ENCODE results near the gene ENO4. TPM values are rescaled to one million over a fixed set of nuclear protein-coding genes. Genes with fewer than 3 reads are reported as not detected.

Gene ENO4
- total and polyA plus RNA-seq, 10 of the 15 experiments (the other 5 are each of a cell fraction or from before 2014, with no cell fraction given) = 0.12 to 0.37 (median 0.18) TPM; not detected in 7

DNA sequence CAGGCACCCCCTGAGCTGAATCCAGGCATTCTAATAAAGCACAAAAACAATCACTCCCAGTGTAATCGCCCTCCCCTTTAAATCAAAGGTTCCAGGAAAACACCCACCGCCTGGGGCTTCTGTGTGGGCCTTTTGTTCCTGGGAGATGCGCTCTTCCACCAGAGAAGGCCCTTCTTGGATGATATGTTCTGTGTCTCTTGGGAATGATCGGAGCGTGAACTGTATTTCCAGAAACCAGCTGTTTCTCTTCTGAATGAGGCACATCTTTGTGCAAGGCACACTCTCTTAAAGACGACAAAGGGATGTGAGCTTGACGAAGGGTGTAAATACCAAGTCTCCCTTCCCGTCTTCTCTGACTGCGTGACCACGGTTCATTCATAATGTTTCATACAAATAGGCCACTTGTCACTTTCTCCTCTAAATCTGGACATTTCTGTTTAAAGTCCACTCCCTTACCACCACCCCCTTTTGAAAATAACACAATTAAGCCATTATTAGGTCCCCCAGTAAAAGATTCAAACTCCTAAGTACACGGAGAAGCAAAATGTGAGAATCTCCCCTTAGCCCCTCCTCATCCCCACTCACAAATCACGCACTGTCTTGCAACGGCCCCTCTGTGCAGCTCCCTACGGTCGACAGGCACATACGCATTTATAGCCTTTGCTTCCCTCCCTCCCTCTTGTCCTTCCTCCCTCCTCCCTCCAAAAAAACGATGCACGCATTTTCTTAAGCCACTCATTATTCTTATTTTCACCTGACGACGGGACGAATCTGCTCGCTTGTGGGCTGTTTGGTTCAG lies 45.6 kb upstream of the ENO4 start:
- Histone ChIP-seq H3K4me1 (ENCODE audit: control insufficient read depth, insufficient read depth, low read length) (no peaks in the 10 kb centered on the region), H3K9ac (ENCODE audit: control insufficient read depth, insufficient read depth, low read length) (no peak overlapping the region), H3K27ac (ENCODE audit: control insufficient read depth, insufficient read depth) (no peak overlapping the region), H4K20me1 (ENCODE audit: control insufficient read depth, insufficient read depth) (no peaks in the 10 kb centered on the region), H3K4me2 (ENCODE audit: control insufficient read depth, insufficient read depth) (no peak overlapping the region), H2AFZ (ENCODE audit: control insufficient read depth, low read depth, low read length) (no peak overlapping the region), H3K4me3 (no peak overlapping the region), H3K27me3 (replicated peaks in 1 of 2; ENCODE audit: control insufficient read depth in 2 of 2, insufficient read depth in 2 of 2, low read length in 1 of 2) (no peaks in the 10 kb centered on the region; a peak in 2 of 4 replicates), H3K9me3 (replicated peaks; ENCODE audit: control insufficient read depth, insufficient read depth, low read length) (no peaks in the 10 kb centered on the region), H3K79me2 (ENCODE audit: control insufficient read depth, insufficient read depth, low read length) (no peaks in the 10 kb centered on the region), H3K36me3 (ENCODE audit: control insufficient read depth in 2 of 2, insufficient read depth in 2 of 2, low read length in 1 of 2) (no peaks in the 10 kb centered on the region)
- CTCF ChIA-PET = interaction anchor here (0.8 to 1.4 kb wide), 3 partner anchors 15 to 371 kb away, joined by 3 to 6 read pairs (median 4); no protein-coding TSS in a partner anchor
- TF ChIP-seq MEF2A (IDR thresholded peaks at IDR 0.05; ENCODE audit: insufficient read depth, low read depth, low read length) (no peak), JUNB (IDR thresholded peaks at IDR 0.05) (no peak), EED (IDR thresholded peaks at IDR 0.05; ENCODE audit: low read depth) (no peak), ESRRA (IDR thresholded peaks at IDR 0.05; ENCODE audit: low read length) (no peak), EZH2 (IDR thresholded peaks at IDR 0.05; ENCODE audit: borderline replicate concordance, control insufficient read depth, low read depth, low read length) (no peak), IKZF1 (conservative IDR thresholded peaks at IDR 0.05) (no peak), RCOR1 (conservative IDR thresholded peaks at IDR 0.05; ENCODE audit: low read depth, low read length) (no peak), BACH1 (IDR thresholded peaks at IDR 0.05; ENCODE audit: borderline replicate concordance) (no peak), EGR1 (IDR thresholded peaks at IDR 0.05; ENCODE audit: borderline replicate concordance in 1 of 2, low read depth in 2 of 2, low read length in 2 of 2) (no peak), MXI1 (IDR thresholded peaks at IDR 0.05; ENCODE audit: low read depth, low read length) (no peak)
- TF ChIP-seq, protein P1, sequence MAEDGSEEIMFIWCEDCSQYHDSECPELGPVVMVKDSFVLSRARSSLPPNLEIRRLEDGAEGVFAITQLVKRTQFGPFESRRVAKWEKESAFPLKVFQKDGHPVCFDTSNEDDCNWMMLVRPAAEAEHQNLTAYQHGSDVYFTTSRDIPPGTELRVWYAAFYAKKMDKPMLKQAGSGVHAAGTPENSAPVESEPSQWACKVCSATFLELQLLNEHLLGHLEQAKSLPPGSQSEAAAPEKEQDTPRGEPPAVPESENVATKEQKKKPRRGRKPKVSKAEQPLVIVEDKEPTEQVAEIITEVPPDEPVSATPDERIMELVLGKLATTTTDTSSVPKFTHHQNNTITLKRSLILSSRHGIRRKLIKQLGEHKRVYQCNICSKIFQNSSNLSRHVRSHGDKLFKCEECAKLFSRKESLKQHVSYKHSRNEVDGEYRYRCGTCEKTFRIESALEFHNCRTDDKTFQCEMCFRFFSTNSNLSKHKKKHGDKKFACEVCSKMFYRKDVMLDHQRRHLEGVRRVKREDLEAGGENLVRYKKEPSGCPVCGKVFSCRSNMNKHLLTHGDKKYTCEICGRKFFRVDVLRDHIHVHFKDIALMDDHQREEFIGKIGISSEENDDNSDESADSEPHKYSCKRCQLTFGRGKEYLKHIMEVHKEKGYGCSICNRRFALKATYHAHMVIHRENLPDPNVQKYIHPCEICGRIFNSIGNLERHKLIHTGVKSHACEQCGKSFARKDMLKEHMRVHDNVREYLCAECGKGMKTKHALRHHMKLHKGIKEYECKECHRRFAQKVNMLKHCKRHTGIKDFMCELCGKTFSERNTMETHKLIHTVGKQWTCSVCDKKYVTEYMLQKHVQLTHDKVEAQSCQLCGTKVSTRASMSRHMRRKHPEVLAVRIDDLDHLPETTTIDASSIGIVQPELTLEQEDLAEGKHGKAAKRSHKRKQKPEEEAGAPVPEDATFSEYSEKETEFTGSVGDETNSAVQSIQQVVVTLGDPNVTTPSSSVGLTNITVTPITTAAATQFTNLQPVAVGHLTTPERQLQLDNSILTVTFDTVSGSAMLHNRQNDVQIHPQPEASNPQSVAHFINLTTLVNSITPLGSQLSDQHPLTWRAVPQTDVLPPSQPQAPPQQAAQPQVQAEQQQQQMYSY (CRISPR knock-in tag; IDR thresholded peaks at IDR 0.05) = no peak
- TF ChIP-seq, protein P2, sequence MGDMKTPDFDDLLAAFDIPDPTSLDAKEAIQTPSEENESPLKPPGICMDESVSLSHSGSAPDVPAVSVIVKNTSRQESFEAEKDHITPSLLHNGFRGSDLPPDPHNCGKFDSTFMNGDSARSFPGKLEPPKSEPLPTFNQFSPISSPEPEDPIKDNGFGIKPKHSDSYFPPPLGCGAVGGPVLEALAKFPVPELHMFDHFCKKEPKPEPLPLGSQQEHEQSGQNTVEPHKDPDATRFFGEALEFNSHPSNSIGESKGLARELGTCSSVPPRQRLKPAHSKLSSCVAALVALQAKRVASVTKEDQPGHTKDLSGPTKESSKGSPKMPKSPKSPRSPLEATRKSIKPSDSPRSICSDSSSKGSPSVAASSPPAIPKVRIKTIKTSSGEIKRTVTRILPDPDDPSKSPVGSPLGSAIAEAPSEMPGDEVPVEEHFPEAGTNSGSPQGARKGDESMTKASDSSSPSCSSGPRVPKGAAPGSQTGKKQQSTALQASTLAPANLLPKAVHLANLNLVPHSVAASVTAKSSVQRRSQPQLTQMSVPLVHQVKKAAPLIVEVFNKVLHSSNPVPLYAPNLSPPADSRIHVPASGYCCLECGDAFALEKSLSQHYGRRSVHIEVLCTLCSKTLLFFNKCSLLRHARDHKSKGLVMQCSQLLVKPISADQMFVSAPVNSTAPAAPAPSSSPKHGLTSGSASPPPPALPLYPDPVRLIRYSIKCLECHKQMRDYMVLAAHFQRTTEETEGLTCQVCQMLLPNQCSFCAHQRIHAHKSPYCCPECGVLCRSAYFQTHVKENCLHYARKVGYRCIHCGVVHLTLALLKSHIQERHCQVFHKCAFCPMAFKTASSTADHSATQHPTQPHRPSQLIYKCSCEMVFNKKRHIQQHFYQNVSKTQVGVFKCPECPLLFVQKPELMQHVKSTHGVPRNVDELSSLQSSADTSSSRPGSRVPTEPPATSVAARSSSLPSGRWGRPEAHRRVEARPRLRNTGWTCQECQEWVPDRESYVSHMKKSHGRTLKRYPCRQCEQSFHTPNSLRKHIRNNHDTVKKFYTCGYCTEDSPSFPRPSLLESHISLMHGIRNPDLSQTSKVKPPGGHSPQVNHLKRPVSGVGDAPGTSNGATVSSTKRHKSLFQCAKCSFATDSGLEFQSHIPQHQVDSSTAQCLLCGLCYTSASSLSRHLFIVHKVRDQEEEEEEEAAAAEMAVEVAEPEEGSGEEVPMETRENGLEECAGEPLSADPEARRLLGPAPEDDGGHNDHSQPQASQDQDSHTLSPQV (IDR thresholded peaks at IDR 0.05) = no peak
- TF ChIP-seq, protein P3, sequence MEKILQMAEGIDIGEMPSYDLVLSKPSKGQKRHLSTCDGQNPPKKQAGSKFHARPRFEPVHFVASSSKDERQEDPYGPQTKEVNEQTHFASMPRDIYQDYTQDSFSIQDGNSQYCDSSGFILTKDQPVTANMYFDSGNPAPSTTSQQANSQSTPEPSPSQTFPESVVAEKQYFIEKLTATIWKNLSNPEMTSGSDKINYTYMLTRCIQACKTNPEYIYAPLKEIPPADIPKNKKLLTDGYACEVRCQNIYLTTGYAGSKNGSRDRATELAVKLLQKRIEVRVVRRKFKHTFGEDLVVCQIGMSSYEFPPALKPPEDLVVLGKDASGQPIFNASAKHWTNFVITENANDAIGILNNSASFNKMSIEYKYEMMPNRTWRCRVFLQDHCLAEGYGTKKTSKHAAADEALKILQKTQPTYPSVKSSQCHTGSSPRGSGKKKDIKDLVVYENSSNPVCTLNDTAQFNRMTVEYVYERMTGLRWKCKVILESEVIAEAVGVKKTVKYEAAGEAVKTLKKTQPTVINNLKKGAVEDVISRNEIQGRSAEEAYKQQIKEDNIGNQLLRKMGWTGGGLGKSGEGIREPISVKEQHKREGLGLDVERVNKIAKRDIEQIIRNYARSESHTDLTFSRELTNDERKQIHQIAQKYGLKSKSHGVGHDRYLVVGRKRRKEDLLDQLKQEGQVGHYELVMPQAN (conservative IDR thresholded peaks at IDR 0.05) = no peak
- no peak for DNase-seq (ENCODE audit: low read depth, low spot score)
- intact Hi-C loops (cut with micrococcal nuclease; ENCODE audit: unreplicated experiment) (no loop called here), in situ Hi-C loops (cut with MboI) (no loop called here)
- 63% methylated on average over 22 of the region's 22 CpGs for WGBS (ENCODE audit: insufficient coverage, insufficient replicate concordance, low lambda C conversion rate, missing lambda C conversion rate)
- SMC1A ChIA-PET (ENCODE audit: uncharacterized antibody, unreplicated experiment) = interaction anchor here (0.6 kb wide), 1 partner anchor 363 kb away, joined by 3 read pairs; no protein-coding TSS in a partner anchor
- no TSS peak for BruUV-seq (replicated peaks)
- ATAC-seq = no peak
- POLR2A ChIA-PET = no interaction called here
- RAD21 ChIA-PET (ENCODE audit: unreplicated experiment) = interaction anchor here (1.2 kb wide), 1 partner anchor 371 kb away, joined by 6 read pairs; no protein-coding TSS in a partner anchor
- no peak for FAIRE-seq
